GM10266 (cell line): Measurements from ENCODE around the gene ITPRIPL1.
A peak's percentile ranks its signal among the peaks of the same experiment; 100 is the strongest.

Experiments
- DNase-seq: peaks from one replicate; pipeline ENCODE4 v3.0.0; 2012; ENCODE audit errors: extremely low spot score
- CTCF ChIP-seq: IDR thresholded peaks from 2 replicates; pipeline ENCODE4 v1.5.1; 2012; ENCODE audit warnings: mild to moderate bottlenecking, low read depth; ENCODE audit not compliant: control insufficient read depth, insufficient read depth; ENCODE audit errors: missing control alignments

The ITPRIPL1 gene

GRCh38 chr2:96345438-96345837 is 20.3 kb downstream of the ITPRIPL1 start:
- DNase-seq: no peak
- peak; percentile 13 for TF ChIP-seq CTCF

- DNase-seq: no peak
- no peak for TF ChIP-seq CTCF
Observed at GRCh38 chr2:96345868-96346462, 20.8 kb downstream of the ITPRIPL1 start.

- no peak for TF ChIP-seq CTCF
- DNase-seq: no peak
Observed at GRCh38 chr2:96347395-96347794, 22.3 kb downstream of the ITPRIPL1 start.

GRCh38 chr2:96353032-96353561 is 28.0 kb downstream of the ITPRIPL1 start:
- DNase-seq: no peak

GRCh38 chr2:96353606-96354101 is 28.5 kb downstream of the ITPRIPL1 start:
- no peak for DNase-seq
- no peak for TF ChIP-seq CTCF

More at GRCh38 chr2:96353032-96353561, 28.0 kb downstream of the ITPRIPL1 start:
- TF ChIP-seq CTCF: no peak

GRCh38 chr2:96354492-96354891 is 29.4 kb downstream of the ITPRIPL1 start:
- TF ChIP-seq CTCF: no peak

GRCh38 chr2:96356889-96357288 is 31.8 kb downstream of the ITPRIPL1 start:
- no peak for TF ChIP-seq CTCF

More at GRCh38 chr2:96354492-96354891, 29.4 kb downstream of the ITPRIPL1 start:
- DNase-seq: no peak

More at GRCh38 chr2:96356889-96357288, 31.8 kb downstream of the ITPRIPL1 start:
- DNase-seq: no peak
